ENCODE results near the gene ADAM17. TPM values are rescaled to one million over a fixed set of nuclear protein-coding genes. Genes with fewer than 3 reads are reported as not detected.
A peak's percentile ranks its signal among the peaks of the same experiment; 100 is the strongest.

Gene ADAM17
- total and polyA plus RNA-seq, 2 of the 8 experiments (the other 6 are each of a cell fraction or from before 2014, with no cell fraction given): 6.5 to 23.5 TPM

- TF ChIP-seq, protein P1, sequence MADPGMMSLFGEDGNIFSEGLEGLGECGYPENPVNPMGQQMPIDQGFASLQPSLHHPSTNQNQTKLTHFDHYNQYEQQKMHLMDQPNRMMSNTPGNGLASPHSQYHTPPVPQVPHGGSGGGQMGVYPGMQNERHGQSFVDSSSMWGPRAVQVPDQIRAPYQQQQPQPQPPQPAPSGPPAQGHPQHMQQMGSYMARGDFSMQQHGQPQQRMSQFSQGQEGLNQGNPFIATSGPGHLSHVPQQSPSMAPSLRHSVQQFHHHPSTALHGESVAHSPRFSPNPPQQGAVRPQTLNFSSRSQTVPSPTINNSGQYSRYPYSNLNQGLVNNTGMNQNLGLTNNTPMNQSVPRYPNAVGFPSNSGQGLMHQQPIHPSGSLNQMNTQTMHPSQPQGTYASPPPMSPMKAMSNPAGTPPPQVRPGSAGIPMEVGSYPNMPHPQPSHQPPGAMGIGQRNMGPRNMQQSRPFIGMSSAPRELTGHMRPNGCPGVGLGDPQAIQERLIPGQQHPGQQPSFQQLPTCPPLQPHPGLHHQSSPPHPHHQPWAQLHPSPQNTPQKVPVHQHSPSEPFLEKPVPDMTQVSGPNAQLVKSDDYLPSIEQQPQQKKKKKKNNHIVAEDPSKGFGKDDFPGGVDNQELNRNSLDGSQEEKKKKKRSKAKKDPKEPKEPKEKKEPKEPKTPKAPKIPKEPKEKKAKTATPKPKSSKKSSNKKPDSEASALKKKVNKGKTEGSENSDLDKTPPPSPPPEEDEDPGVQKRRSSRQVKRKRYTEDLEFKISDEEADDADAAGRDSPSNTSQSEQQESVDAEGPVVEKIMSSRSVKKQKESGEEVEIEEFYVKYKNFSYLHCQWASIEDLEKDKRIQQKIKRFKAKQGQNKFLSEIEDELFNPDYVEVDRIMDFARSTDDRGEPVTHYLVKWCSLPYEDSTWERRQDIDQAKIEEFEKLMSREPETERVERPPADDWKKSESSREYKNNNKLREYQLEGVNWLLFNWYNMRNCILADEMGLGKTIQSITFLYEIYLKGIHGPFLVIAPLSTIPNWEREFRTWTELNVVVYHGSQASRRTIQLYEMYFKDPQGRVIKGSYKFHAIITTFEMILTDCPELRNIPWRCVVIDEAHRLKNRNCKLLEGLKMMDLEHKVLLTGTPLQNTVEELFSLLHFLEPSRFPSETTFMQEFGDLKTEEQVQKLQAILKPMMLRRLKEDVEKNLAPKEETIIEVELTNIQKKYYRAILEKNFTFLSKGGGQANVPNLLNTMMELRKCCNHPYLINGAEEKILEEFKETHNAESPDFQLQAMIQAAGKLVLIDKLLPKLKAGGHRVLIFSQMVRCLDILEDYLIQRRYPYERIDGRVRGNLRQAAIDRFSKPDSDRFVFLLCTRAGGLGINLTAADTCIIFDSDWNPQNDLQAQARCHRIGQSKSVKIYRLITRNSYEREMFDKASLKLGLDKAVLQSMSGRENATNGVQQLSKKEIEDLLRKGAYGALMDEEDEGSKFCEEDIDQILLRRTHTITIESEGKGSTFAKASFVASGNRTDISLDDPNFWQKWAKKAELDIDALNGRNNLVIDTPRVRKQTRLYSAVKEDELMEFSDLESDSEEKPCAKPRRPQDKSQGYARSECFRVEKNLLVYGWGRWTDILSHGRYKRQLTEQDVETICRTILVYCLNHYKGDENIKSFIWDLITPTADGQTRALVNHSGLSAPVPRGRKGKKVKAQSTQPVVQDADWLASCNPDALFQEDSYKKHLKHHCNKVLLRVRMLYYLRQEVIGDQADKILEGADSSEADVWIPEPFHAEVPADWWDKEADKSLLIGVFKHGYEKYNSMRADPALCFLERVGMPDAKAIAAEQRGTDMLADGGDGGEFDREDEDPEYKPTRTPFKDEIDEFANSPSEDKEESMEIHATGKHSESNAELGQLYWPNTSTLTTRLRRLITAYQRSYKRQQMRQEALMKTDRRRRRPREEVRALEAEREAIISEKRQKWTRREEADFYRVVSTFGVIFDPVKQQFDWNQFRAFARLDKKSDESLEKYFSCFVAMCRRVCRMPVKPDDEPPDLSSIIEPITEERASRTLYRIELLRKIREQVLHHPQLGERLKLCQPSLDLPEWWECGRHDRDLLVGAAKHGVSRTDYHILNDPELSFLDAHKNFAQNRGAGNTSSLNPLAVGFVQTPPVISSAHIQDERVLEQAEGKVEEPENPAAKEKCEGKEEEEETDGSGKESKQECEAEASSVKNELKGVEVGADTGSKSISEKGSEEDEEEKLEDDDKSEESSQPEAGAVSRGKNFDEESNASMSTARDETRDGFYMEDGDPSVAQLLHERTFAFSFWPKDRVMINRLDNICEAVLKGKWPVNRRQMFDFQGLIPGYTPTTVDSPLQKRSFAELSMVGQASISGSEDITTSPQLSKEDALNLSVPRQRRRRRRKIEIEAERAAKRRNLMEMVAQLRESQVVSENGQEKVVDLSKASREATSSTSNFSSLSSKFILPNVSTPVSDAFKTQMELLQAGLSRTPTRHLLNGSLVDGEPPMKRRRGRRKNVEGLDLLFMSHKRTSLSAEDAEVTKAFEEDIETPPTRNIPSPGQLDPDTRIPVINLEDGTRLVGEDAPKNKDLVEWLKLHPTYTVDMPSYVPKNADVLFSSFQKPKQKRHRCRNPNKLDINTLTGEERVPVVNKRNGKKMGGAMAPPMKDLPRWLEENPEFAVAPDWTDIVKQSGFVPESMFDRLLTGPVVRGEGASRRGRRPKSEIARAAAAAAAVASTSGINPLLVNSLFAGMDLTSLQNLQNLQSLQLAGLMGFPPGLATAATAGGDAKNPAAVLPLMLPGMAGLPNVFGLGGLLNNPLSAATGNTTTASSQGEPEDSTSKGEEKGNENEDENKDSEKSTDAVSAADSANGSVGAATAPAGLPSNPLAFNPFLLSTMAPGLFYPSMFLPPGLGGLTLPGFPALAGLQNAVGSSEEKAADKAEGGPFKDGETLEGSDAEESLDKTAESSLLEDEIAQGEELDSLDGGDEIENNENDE (IDR thresholded peaks at IDR 0.05; ENCODE audit: insufficient replicate concordance, low read length): no peak
- TF ChIP-seq BACH1 (IDR thresholded peaks at IDR 0.05; ENCODE audit: low read length): no peak
- TF ChIP-seq SP1 (IDR thresholded peaks at IDR 0.05; ENCODE audit: low read depth, low read length): 0 out of 2 replicates have a peak, but pooled peaks have one; percentile 30
- TF ChIP-seq, protein P2, sequence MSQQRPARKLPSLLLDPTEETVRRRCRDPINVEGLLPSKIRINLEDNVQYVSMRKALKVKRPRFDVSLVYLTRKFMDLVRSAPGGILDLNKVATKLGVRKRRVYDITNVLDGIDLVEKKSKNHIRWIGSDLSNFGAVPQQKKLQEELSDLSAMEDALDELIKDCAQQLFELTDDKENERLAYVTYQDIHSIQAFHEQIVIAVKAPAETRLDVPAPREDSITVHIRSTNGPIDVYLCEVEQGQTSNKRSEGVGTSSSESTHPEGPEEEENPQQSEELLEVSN (IDR thresholded peaks at IDR 0.05): no peak
- 0 out of 4 replicates have a peak, but pooled peaks of 1 of the 2 experiments have one; percentile 65 for TF ChIP-seq SIN3A (conservative IDR thresholded peaks at IDR 0.05 in 1 of 2, IDR thresholded peaks at IDR 0.05 in 1 of 2; ENCODE audit: low read depth in 1 of 2, low read length in 2 of 2)
- no peak for TF ChIP-seq RAD21 (IDR thresholded peaks at IDR 0.05 in 1 of 2, conservative IDR thresholded peaks at IDR 0.05 in 1 of 2; ENCODE audit: low read depth in 2 of 2, low read length in 2 of 2)
These were observed 721 bp downstream of the ADAM17 start (continued) for GRCh38 chr2:9554921-9555296.

Measured in H1 (cell line).